Trophoblast cell (in vitro differentiated cells and primary cell): ENCODE data around the gene PYGL.
"Not testable (repeated sequence)": the region's sequence is repeated elsewhere in the genome, so short reads cannot be mapped to it uniquely, and the experiment has no call there.

Experiments
- DNase-seq, 2 donors: peaks; one replicate each; pipeline ENCODE4 v3.0.0-alpha.2; 2016
- H2AFZ ChIP-seq: 2 replicates; pipeline ENCODE4 v1.6.1; 2013; ENCODE audit warnings: low read length, moderate library complexity, mild to moderate bottlenecking; ENCODE audit not compliant: insufficient read depth, poor library complexity
- H2AK5ac ChIP-seq: 2 replicates; pipeline ENCODE4 v1.6.1; 2013; ENCODE audit warnings: mild to moderate bottlenecking, low read length
- H2BK120ac ChIP-seq: 2 replicates; pipeline ENCODE4 v1.6.1; 2013; ENCODE audit warnings: low read length, mild to moderate bottlenecking, moderate library complexity; ENCODE audit not compliant: insufficient read depth, poor library complexity
- H2BK12ac ChIP-seq: 2 replicates; pipeline ENCODE4 v1.6.1; 2013; ENCODE audit warnings: mild to moderate bottlenecking, low read length, moderate library complexity
- H2BK5ac ChIP-seq: 2 replicates; pipeline ENCODE4 v1.6.1; 2013; ENCODE audit warnings: low read length, low read depth, moderate library complexity, mild to moderate bottlenecking; ENCODE audit not compliant: poor library complexity
- H3K14ac ChIP-seq: 2 replicates; pipeline ENCODE4 v1.6.1; 2013; ENCODE audit warnings: mild to moderate bottlenecking, low read length
- H3K18ac ChIP-seq: 2 replicates; pipeline ENCODE4 v1.6.1; 2013; ENCODE audit warnings: mild to moderate bottlenecking, low read length
- H3K23ac ChIP-seq: 2 replicates; pipeline ENCODE4 v1.6.1; 2013; ENCODE audit warnings: low read length
- H3K27ac ChIP-seq: 2 replicates; pipeline ENCODE4 v1.5.1; 2013; ENCODE audit warnings: low read depth, mild to moderate bottlenecking, inconsistent platforms, low read length, moderate library complexity
- H3K27me3 ChIP-seq: 2 replicates; pipeline ENCODE4 v1.6.1; 2013; ENCODE audit warnings: inconsistent platforms, mild to moderate bottlenecking, low read length, moderate library complexity; ENCODE audit not compliant: insufficient read depth
- H3K36me3 ChIP-seq, 2 experiments: 1 replicate in 1 of 2; 2 replicates in 1 of 2; pipeline ENCODE4 v1.6.1; 2013; ENCODE audit warnings: low read length in 2 of 2, mild to moderate bottlenecking in 2 of 2, moderate library complexity in 1 of 2; ENCODE audit not compliant: insufficient read depth in 2 of 2, control insufficient read depth in 1 of 2
- H3K4ac ChIP-seq: 2 replicates; pipeline ENCODE4 v1.6.1; 2013; ENCODE audit warnings: low read depth, mild to moderate bottlenecking, low read length, moderate library complexity
- H3K4me1 ChIP-seq, 2 experiments: 1 replicate in 1 of 2; 2 replicates in 1 of 2; pipeline ENCODE4 v1.6.1; 2013; ENCODE audit warnings: low read length in 2 of 2, mild to moderate bottlenecking in 2 of 2, moderate library complexity in 1 of 2; ENCODE audit not compliant: insufficient read depth in 2 of 2, control insufficient read depth in 1 of 2
- H3K4me2 ChIP-seq: 2 replicates; pipeline ENCODE4 v1.6.1; 2013; ENCODE audit warnings: inconsistent platforms, mild to moderate bottlenecking, low read length, moderate library complexity
- H3K4me3 ChIP-seq: 2 replicates; pipeline ENCODE4 v1.5.1; 2013; ENCODE audit warnings: mild to moderate bottlenecking, low read depth, low read length, inconsistent platforms
- H3K79me1 ChIP-seq: one replicate; pipeline ENCODE4 v1.6.1; 2013; ENCODE audit warnings: low read length
- H3K79me2 ChIP-seq: 2 replicates; pipeline ENCODE4 v1.6.1; 2013; ENCODE audit warnings: low read length, mild to moderate bottlenecking; ENCODE audit not compliant: control insufficient read depth, insufficient read depth, poor library complexity
- H3K9ac ChIP-seq: 2 replicates; pipeline ENCODE4 v1.6.1; 2013; ENCODE audit warnings: mild to moderate bottlenecking, low read length
- H3K9me3 ChIP-seq: 2 replicates; pipeline ENCODE4 v1.6.1; 2013; ENCODE audit warnings: low read depth, mild to moderate bottlenecking, control low read depth, inconsistent platforms, low read length; ENCODE audit not compliant: insufficient read depth
- H4K12ac ChIP-seq: 2 replicates; pipeline ENCODE4 v1.6.1; 2013; ENCODE audit warnings: low read depth, mild to moderate bottlenecking, low read length, moderate library complexity
- H4K8ac ChIP-seq: 2 replicates; pipeline ENCODE4 v1.6.1; 2013; ENCODE audit warnings: low read depth, mild to moderate bottlenecking, low read length, moderate library complexity
- H4K91ac ChIP-seq: one replicate; pipeline ENCODE4 v1.6.1; 2013; ENCODE audit warnings: low read depth, mild to moderate bottlenecking, low read length, moderate library complexity
- WGBS: extraction: QIAGEN DNeasy Blood & Tissue Kit; methylation state at CpG from one replicate; pipeline ENCODE4 v1.1.7; 2013; ENCODE audit warnings: missing lambda C conversion rate; ENCODE audit not compliant: insufficient read length, insufficient coverage; ENCODE audit errors: extremely low coverage; 5-methylcytosine and 5-hydroxymethylcytosine counted together

Gene PYGL

DNA sequence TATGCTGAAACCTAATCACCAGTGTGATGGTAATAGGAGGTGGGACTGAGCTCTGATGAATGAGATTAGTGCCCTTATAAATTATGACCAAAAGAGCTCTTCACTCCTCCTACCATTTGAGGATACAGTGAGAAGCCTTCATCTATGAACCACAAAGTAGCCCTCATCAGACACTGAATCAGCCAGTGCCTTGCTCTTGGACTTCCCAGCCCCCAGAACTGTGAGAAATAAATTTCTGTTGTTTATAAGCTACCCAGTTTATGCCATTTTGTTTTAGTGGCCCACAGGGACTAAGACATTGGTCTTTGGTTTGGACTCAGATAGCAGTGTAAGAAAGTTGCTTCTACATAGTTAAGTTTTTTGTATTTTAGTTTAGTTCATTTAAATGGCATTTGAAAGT, 39.6 kb downstream of the PYGL start:
- Histone ChIP-seq H3K79me1 (peaks cover 2% of the 10 kb centered on the region), H3K9ac (no peak overlapping the region), H2BK5ac (no peak overlapping the region), H3K4ac (no peak overlapping the region), H3K18ac (no peak overlapping the region), H3K79me2 (no peaks in the 10 kb centered on the region), H3K4me3 (no peak overlapping the region), H4K91ac (no peak overlapping the region), H4K12ac (no peak overlapping the region), H2BK12ac (no peak overlapping the region), H3K14ac (no peak overlapping the region), H3K36me3 (peaks cover 0 to under 1% of the 10 kb centered on the region in 2 experiments), H3K9me3 (no peaks in the 10 kb centered on the region), H3K4me2 (no peak overlapping the region), H3K27ac (no peak overlapping the region), H3K4me1 (peaks cover 5% of the 10 kb centered on the region in 2 experiments), H2AFZ (no peak overlapping the region), H2BK120ac (no peak overlapping the region), H3K23ac (no peak overlapping the region), H3K27me3 (no peaks in the 10 kb centered on the region), H2AK5ac (no peak overlapping the region), H4K8ac (no peak overlapping the region)
- DNase-seq = no peak

DNA sequence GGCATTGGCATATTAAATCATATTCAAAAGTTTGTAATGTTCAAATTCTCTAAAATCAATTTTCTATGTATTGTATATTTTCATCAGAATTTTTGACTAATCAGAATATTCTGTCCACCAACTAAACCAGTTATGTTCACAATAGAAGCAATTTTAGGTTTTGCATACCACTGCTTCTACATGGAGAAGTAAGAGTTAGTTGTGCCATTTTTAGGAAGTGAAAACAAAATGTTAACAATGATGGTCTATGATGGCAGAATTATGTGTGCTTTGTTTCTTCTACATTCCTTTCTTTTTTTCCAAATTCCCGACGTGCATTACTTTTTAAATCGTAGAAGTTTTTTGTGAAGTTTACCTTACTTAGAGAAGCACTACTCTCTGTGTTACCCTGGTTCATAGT, 42.9 kb downstream of the PYGL start:
- WGBS = no CpG with 5 or more reads among the region's 3 CpGs

DNA sequence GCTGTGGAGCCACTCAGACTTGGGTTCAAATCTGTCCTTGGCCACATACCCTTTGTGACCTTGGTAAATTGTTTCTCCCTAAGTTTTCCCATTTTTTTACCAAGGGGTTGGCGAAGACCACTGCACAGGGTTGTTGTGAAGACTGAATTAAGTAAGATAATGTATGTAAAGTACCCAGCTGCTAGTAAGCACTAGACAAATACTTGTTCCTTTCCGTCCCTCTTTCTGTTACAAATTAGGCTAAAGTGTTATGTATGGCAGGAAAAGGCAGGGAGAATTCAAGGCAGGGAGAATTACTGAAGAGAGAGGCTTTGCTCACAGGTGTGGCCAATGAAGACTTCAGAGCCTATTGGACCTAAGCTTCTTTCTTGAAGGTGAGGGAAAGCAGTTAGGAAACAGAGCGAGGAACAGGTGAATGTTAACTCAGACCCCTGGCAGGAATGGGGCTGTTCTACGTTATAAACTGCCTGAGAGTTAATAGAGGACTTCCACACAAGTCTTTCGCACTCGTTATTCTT, 46.6 kb downstream of the PYGL start:
- no peaks in the 10 kb centered on the region for H3K36me3 ChIP-seq
- no peak overlapping the region for H2BK120ac ChIP-seq
- no peak overlapping the region for H3K4ac ChIP-seq
- H3K4me2 ChIP-seq = no peak overlapping the region
- H3K14ac ChIP-seq = no peak overlapping the region
- H4K8ac ChIP-seq = no peak overlapping the region
- no peak overlapping the region for H4K12ac ChIP-seq
- no peak overlapping the region for H4K91ac ChIP-seq
- H3K27ac ChIP-seq = no peak overlapping the region
- no peaks in the 10 kb centered on the region for H3K79me2 ChIP-seq
- H3K27me3 ChIP-seq = no peaks in the 10 kb centered on the region
- no peak overlapping the region for H2BK5ac ChIP-seq
- no peak overlapping the region for H3K4me3 ChIP-seq
- H3K18ac ChIP-seq = no peak overlapping the region
- DNase-seq = no peak
- no peak overlapping the region for H2AFZ ChIP-seq
- H3K4me1 ChIP-seq = no peaks in the 10 kb centered on the region
- no peak overlapping the region for H2BK12ac ChIP-seq
- H3K9me3 ChIP-seq = no peaks in the 10 kb centered on the region
- H3K9ac ChIP-seq = no peak overlapping the region
- H3K79me1 ChIP-seq = no peaks in the 10 kb centered on the region
- no CpG with 5 or more reads among the region's 6 CpGs for WGBS
- H3K23ac ChIP-seq = no peak overlapping the region
- H2AK5ac ChIP-seq = no peak overlapping the region

More for the DNA sequence above, 42.9 kb downstream of the PYGL start:
- H3K79me1 ChIP-seq = peaks cover 2% of the 10 kb centered on the region
- H3K14ac ChIP-seq = no peak overlapping the region
- no peak overlapping the region for H4K91ac ChIP-seq
- H3K27ac ChIP-seq = no peak overlapping the region
- H2AK5ac ChIP-seq = no peak overlapping the region
- H3K18ac ChIP-seq = no peak overlapping the region
- no peak overlapping the region for H3K23ac ChIP-seq
- H2BK12ac ChIP-seq = no peak overlapping the region
- no peak overlapping the region for H4K8ac ChIP-seq
- H2BK120ac ChIP-seq = no peak overlapping the region
- H3K4me1 ChIP-seq = peaks cover 2 to 3% of the 10 kb centered on the region in 2 experiments
- H3K9me3 ChIP-seq = no peaks in the 10 kb centered on the region
- H4K12ac ChIP-seq = no peak overlapping the region
- H3K4ac ChIP-seq = no peak overlapping the region
- H2BK5ac ChIP-seq = no peak overlapping the region
- no peak for DNase-seq
- no peak overlapping the region for H3K9ac ChIP-seq
- no peak overlapping the region for H2AFZ ChIP-seq
- no peaks in the 10 kb centered on the region for H3K79me2 ChIP-seq
- H3K4me3 ChIP-seq = no peak overlapping the region
- H3K36me3 ChIP-seq = no peaks in the 10 kb centered on the region
- H3K27me3 ChIP-seq = no peaks in the 10 kb centered on the region
- H3K4me2 ChIP-seq = no peak overlapping the region

DNA sequence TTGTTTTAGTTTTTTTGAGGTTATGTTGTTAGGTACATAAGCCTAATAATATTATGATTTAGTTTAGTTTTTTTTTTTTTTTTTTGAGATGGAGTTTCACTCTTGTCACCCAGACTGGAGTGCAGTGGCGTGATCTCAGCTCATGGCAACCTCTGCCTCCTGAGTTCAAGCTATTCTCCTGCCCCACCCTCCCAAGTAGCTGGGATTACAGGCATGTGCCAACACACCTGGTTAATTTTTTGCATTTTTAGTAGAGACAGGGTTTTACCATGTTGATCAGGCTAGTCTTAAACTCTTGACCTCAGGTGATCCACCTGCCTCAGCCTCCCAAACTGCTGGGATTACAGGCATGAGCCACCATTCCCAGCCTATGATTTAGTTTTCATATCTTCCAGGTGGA, 47.3 kb downstream of the PYGL start:
- H3K23ac ChIP-seq, H3K27ac ChIP-seq, H3K4ac ChIP-seq, H2AK5ac ChIP-seq, H4K12ac ChIP-seq, H3K9ac ChIP-seq, H3K4me3 ChIP-seq, H4K8ac ChIP-seq, H3K4me1 ChIP-seq, H3K79me1 ChIP-seq, H3K27me3 ChIP-seq, H3K18ac ChIP-seq, H3K36me3 ChIP-seq, DNase-seq, H2AFZ ChIP-seq, H3K4me2 ChIP-seq, H3K79me2 ChIP-seq, H3K9me3 ChIP-seq, H2BK12ac ChIP-seq, H2BK5ac ChIP-seq, H2BK120ac ChIP-seq, H4K91ac ChIP-seq, H3K14ac ChIP-seq: not testable (repeated sequence)
- WGBS = no CpG with 5 or more reads among the region's 1 CpG
